Astrocyte (in vitro differentiated cells and primary cell): ENCODE data around the gene PRKRA. TPM values are rescaled to one million over a fixed set of nuclear protein-coding genes. Genes with fewer than 3 reads are reported as not detected.

Experiments used
- DNase-seq: peaks from one replicate; pipeline ENCODE4 v3.0.0-alpha.2; 2010; ENCODE audit warnings: low read depth
- FAIRE-seq: peaks from 2 replicates; lab custom pipeline; 2011; peaks lifted over from hg19 to GRCh38; lab: Jason Lieb, UNC
- H2AFZ ChIP-seq: 2 replicates; pipeline ENCODE4 v1.6.0; 2012; ENCODE audit warnings: low read depth, low read length, inconsistent platforms
- H3K27ac ChIP-seq: 2 replicates; pipeline ENCODE4 v1.5.1; 2011; ENCODE audit warnings: low read depth, low read length, inconsistent platforms
- H3K27me3 ChIP-seq: 2 replicates; pipeline ENCODE4 v1.6.0; 2011; ENCODE audit warnings: low read length, inconsistent platforms; ENCODE audit not compliant: insufficient read depth
- H3K36me3 ChIP-seq: 2 replicates; pipeline ENCODE4 v1.5.1; 2011; ENCODE audit warnings: low read length, inconsistent platforms; ENCODE audit not compliant: insufficient read depth
- H3K4me1 ChIP-seq: 2 replicates; pipeline ENCODE4 v1.5.1; 2011; ENCODE audit warnings: low read length, inconsistent platforms; ENCODE audit not compliant: insufficient read depth
- H3K4me2 ChIP-seq: 2 replicates; pipeline ENCODE4 v1.6.0; 2012; ENCODE audit warnings: low read length, inconsistent platforms
- H3K4me3 ChIP-seq: 2 replicates; pipeline ENCODE4 v1.5.1; 2011; ENCODE audit warnings: low read depth, mild to moderate bottlenecking, low read length, inconsistent platforms; ENCODE audit not compliant: insufficient read depth
- H3K79me2 ChIP-seq: 2 replicates; pipeline ENCODE4 v1.6.0; 2012; ENCODE audit warnings: mild to moderate bottlenecking, low read length, inconsistent platforms; ENCODE audit not compliant: insufficient read depth
- H3K9ac ChIP-seq: 2 replicates; pipeline ENCODE4 v1.6.0; 2012; ENCODE audit warnings: mild to moderate bottlenecking, low read length, inconsistent platforms
- H3K9me3 ChIP-seq: 2 replicates; pipeline ENCODE4 v1.5.1; 2012; ENCODE audit warnings: low read depth, mild to moderate bottlenecking, low read length, inconsistent platforms; ENCODE audit not compliant: insufficient read depth
- H4K20me1 ChIP-seq: 2 replicates; pipeline ENCODE4 v1.6.0; 2012; ENCODE audit warnings: low read length, inconsistent platforms; ENCODE audit not compliant: insufficient read depth
- H3K27ac Mint-ChIP-seq: one replicate; pipeline ENCODE4 v1.8.0; 2021; ENCODE audit warnings: mild to moderate bottlenecking, mixed read lengths; ENCODE audit not compliant: unreplicated experiment
- H3K27me3 Mint-ChIP-seq: one replicate; pipeline ENCODE4 v1.8.0; 2021; ENCODE audit warnings: low read depth, mixed read lengths; ENCODE audit not compliant: unreplicated experiment
- H3K36me3 Mint-ChIP-seq: one replicate; pipeline ENCODE4 v1.8.0; 2021; ENCODE audit warnings: low read depth, mixed read lengths; ENCODE audit not compliant: unreplicated experiment
- H3K4me1 Mint-ChIP-seq: one replicate; pipeline ENCODE4 v1.8.0; 2021; ENCODE audit warnings: low read depth, mixed read lengths; ENCODE audit not compliant: unreplicated experiment
- H3K4me3 Mint-ChIP-seq: one replicate; pipeline ENCODE4 v1.8.0; 2021; ENCODE audit warnings: mild to moderate bottlenecking, moderate library complexity, mixed read lengths; ENCODE audit not compliant: unreplicated experiment
- H3K9me3 Mint-ChIP-seq: one replicate; pipeline ENCODE4 v1.8.0; 2021; ENCODE audit warnings: mild to moderate bottlenecking, mixed read lengths; ENCODE audit not compliant: unreplicated experiment
- EZH2 ChIP-seq: IDR thresholded peaks from 2 replicates; pipeline ENCODE4 v1.6.1; 2012; ENCODE audit warnings: mild to moderate bottlenecking, low read length, inconsistent platforms; ENCODE audit not compliant: insufficient read depth
- total RNA-seq: library from RNA; stranded (reverse); gene quantifications from 2 replicates; pipeline ENCODE4 v1.2.1, GENCODE V29; 2021
- TF ChIP-seq, protein P1 (sequence below): IDR thresholded peaks from 2 replicates; pipeline ENCODE4 v1.5.1; 2011; ENCODE audit warnings: low read depth, mild to moderate bottlenecking, inconsistent platforms, low read length, moderate library complexity; ENCODE audit not compliant: insufficient read depth

PRKRA gene
- total RNA-seq, 1 donor from 2014 or later, result 43.2 TPM

DNA sequence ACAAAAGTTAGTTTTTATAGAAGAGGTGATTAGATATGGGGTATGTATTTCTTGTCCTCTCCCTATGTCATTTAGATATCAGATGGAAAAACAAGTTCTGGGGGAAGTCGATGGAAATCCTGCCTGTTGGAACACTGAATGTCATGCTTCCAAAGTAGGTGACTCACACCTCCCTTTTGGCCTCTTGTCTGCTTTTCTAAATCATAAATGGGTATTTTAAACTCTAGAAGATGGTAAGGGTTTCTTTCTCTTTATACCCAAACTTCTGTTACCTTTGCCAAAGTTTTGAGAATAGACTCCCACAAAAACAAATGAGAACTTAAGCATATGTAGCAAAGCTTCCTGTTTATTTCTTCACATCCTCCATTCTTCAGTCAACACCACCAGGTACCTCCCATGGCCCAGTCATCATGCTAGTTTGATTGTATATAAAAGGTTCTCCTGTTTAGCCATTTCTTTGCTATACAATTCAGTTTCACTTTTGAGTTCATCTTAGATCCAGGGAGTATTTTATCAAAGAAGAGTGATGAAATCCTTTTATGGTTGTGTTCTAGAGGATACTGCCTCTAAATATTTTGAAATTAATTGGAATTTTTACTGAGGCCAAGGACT lies 63.9 kb downstream of the PRKRA start:
- Mint-ChIP-seq H3K4me1 (peaks cover 2% of the 10 kb centered on the region), H3K36me3 (peaks cover 14% of the 10 kb centered on the region), H3K9me3 (no peaks in the 10 kb centered on the region), H3K27me3 (no peaks in the 10 kb centered on the region), H3K4me3 (no peak overlapping the region), H3K27ac (no peak overlapping the region)
- Histone ChIP-seq H3K4me3 (no peak overlapping the region), H3K36me3 (peaks cover 8% of the 10 kb centered on the region), H3K79me2 (no peaks in the 10 kb centered on the region), H3K9ac (no peak overlapping the region), H3K27me3 (no peaks in the 10 kb centered on the region), H3K4me2 (no peak overlapping the region), H3K9me3 (no peaks in the 10 kb centered on the region), H3K27ac (no peak overlapping the region), H2AFZ (no peak overlapping the region), H3K4me1 (no peaks in the 10 kb centered on the region), H4K20me1 (no peaks in the 10 kb centered on the region)
- DNase-seq, result no peak
- TF ChIP-seq, protein P1, sequence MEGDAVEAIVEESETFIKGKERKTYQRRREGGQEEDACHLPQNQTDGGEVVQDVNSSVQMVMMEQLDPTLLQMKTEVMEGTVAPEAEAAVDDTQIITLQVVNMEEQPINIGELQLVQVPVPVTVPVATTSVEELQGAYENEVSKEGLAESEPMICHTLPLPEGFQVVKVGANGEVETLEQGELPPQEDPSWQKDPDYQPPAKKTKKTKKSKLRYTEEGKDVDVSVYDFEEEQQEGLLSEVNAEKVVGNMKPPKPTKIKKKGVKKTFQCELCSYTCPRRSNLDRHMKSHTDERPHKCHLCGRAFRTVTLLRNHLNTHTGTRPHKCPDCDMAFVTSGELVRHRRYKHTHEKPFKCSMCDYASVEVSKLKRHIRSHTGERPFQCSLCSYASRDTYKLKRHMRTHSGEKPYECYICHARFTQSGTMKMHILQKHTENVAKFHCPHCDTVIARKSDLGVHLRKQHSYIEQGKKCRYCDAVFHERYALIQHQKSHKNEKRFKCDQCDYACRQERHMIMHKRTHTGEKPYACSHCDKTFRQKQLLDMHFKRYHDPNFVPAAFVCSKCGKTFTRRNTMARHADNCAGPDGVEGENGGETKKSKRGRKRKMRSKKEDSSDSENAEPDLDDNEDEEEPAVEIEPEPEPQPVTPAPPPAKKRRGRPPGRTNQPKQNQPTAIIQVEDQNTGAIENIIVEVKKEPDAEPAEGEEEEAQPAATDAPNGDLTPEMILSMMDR, result no peak
- TF ChIP-seq EZH2, result no peak
- FAIRE-seq, result no peak

DNA sequence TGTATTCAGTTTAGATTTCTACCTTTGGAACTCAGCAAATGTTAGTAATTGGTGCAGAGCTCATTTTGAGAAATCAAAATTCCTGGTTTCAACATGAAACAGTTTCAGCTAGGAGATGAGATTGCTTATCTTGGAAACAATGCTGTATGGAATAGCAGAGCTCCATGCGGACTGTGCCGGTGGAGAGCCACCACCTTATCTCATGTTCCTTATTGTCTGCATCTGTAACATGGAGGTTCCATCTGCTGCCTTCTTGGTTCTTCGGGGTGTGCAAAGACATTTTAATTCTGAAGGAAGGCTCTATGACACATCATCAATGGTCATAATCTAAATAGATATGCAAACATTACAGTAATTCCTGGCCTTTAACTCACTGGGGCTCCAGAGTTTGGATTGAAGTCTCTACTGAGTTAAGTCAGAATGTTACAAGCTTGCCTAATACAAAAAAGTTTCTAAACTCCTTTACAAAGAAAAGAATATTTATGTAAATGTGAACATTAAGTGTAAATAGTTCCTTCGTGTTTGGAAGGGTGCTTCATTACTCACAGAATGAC lies 65.3 kb downstream of the PRKRA start:
- no peaks in the 10 kb centered on the region for H3K79me2 ChIP-seq
- no peak overlapping the region for H3K9ac ChIP-seq
- peaks cover 8% of the 10 kb centered on the region for H3K36me3 ChIP-seq
- Mint-ChIP-seq H3K27ac (no peak overlapping the region), H3K27me3 (no peaks in the 10 kb centered on the region), H3K4me1 (peaks cover 2% of the 10 kb centered on the region), H3K36me3 (peaks cover 11% of the 10 kb centered on the region), H3K9me3 (no peaks in the 10 kb centered on the region), H3K4me3 (no peak overlapping the region)
- no peak overlapping the region for H2AFZ ChIP-seq
- no peaks in the 10 kb centered on the region for H3K27me3 ChIP-seq
- no peak overlapping the region for H3K4me3 ChIP-seq
- DNase-seq (no peak), FAIRE-seq (no peak)
- TF ChIP-seq EZH2, result no peak
- no peaks in the 10 kb centered on the region for H3K9me3 ChIP-seq
- no peaks in the 10 kb centered on the region for H3K4me1 ChIP-seq
- no peak overlapping the region for H3K4me2 ChIP-seq
- H3K27ac ChIP-seq, result no peak overlapping the region
- no peaks in the 10 kb centered on the region for H4K20me1 ChIP-seq

DNA sequence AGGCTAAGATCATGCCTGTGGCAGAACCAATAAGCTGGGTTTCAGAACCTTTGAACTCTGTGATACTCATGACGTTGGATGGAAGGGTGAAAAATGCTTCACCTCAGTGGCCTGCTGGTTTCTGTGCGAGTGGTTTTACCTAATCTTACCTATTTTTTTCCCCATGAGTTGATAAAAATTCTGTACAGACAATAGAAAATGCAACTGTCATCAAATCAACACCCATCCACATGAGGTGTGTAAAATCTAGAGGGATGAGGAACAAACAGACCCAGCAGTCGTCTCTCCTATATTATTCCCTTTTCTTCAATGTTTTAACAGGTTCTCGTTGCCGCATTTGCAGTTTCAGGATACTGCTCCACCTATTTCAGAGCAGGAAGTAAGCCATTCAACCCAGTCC lies 67.3 kb downstream of the PRKRA start:
- H2AFZ ChIP-seq, result no peak overlapping the region
- no peak overlapping the region for H3K4me2 ChIP-seq
- peaks cover 2% of the 10 kb centered on the region for H3K4me1 Mint-ChIP-seq
- peaks cover 11% of the 10 kb centered on the region for H3K36me3 Mint-ChIP-seq
- H3K4me3 Mint-ChIP-seq, result no peak overlapping the region
- DNase-seq (no peak), FAIRE-seq (no peak)
- H3K27ac Mint-ChIP-seq, result no peak overlapping the region
- no peaks in the 10 kb centered on the region for H4K20me1 ChIP-seq
- no peaks in the 10 kb centered on the region for H3K9me3 ChIP-seq
- peaks cover 8% of the 10 kb centered on the region for H3K36me3 ChIP-seq
- no peaks in the 10 kb centered on the region for H3K9me3 Mint-ChIP-seq
- no peaks in the 10 kb centered on the region for H3K27me3 ChIP-seq
- H3K27me3 Mint-ChIP-seq, result no peaks in the 10 kb centered on the region
- no peak overlapping the region for H3K27ac ChIP-seq
- no peak overlapping the region for H3K4me3 ChIP-seq
- H3K79me2 ChIP-seq, result no peaks in the 10 kb centered on the region
- TF ChIP-seq, protein P1, result no peak
- no peak for TF ChIP-seq EZH2
- H3K9ac ChIP-seq, result no peak overlapping the region
- H3K4me1 ChIP-seq, result no peaks in the 10 kb centered on the region

Other genes with a start within 250 kb of the PRKRA start
- 2.4 and 3.4 TPM in 2 replicates for gene PJVK, start 203 bp upstream of the PRKRA start, total RNA-seq
- gene FKBP7, start 27.4 kb upstream of the PRKRA start, total RNA-seq, result 45.1 and 58.5 TPM in 2 replicates
- gene PLEKHA3, start 29.3 kb upstream of the PRKRA start, total RNA-seq, result 41.0 and 42.1 TPM in 2 replicates